Measurements from ENCODE around the gene BAZ2B.

- TF ChIP-seq CTCF (IDR thresholded peaks at IDR 0.05) (no peak), POLR2A (IDR thresholded peaks at IDR 0.05) (no peak)
Measured at GRCh38 chr2:159438720-159439353, 177.5 kb downstream of the BAZ2B start.

Data from right lobe of liver (tissue), 4 donors.